Vagina (tissue), 2 donors: ENCODE results near the gene CYP51A1.

Experiments
- POLR2A ChIP-seq, 2 donors: fragments of 450-650 bp; IDR thresholded peaks; one replicate each; pipeline ENCODE4 v1.6.1; 2017; ENCODE audit warnings: antibody characterized with exemption in 2 of 2, mild to moderate bottlenecking in 2 of 2, moderate library complexity in 2 of 2
- TF ChIP-seq, protein P1 (sequence below), 3 experiments: fragments of 450-650 bp in 2 of 3; fragments of 200-600 bp in 1 of 3; sonication (generic) in 1 of 3; IDR thresholded peaks; one replicate each; pipeline ENCODE4 v1.5.1; 2017 to 2019; ENCODE audit warnings: antibody characterized with exemption in 3 of 3, mild to moderate bottlenecking in 2 of 3, moderate library complexity in 2 of 3

DNA sequence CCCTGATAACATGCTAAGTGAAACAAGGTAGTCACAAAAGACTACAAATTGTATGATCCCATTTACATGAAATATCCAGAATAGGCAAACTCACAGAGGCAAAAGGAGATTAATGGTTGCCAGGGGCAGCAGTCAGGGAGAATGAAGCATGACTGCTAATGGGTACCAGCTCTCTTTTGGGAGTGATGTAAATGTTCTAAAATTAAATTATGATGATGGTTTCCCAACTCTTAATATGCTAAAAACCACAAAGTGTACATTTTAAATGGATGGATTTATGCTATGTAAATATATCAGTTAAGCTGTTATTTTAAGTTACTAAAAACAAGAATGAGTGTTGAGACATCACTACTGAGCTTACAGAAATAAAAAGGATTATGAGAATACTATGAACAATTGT lies 12.6 kb downstream of the CYP51A1 start:
- no peak for TF ChIP-seq POLR2A (IDR thresholded peaks at IDR 0.05)
- TF ChIP-seq, protein P1, sequence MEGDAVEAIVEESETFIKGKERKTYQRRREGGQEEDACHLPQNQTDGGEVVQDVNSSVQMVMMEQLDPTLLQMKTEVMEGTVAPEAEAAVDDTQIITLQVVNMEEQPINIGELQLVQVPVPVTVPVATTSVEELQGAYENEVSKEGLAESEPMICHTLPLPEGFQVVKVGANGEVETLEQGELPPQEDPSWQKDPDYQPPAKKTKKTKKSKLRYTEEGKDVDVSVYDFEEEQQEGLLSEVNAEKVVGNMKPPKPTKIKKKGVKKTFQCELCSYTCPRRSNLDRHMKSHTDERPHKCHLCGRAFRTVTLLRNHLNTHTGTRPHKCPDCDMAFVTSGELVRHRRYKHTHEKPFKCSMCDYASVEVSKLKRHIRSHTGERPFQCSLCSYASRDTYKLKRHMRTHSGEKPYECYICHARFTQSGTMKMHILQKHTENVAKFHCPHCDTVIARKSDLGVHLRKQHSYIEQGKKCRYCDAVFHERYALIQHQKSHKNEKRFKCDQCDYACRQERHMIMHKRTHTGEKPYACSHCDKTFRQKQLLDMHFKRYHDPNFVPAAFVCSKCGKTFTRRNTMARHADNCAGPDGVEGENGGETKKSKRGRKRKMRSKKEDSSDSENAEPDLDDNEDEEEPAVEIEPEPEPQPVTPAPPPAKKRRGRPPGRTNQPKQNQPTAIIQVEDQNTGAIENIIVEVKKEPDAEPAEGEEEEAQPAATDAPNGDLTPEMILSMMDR (IDR thresholded peaks at IDR 0.05): no peak
